ENCODE results near the gene CCDC188. TPM values are rescaled to one million over a fixed set of nuclear protein-coding genes. Genes with fewer than 3 reads are reported as not detected.

CCDC188 gene
- total and polyA plus RNA-seq, 9 of the 15 experiments (the other 6 are each of a cell fraction or from before 2014, with no cell fraction given) = not detected

DNA sequence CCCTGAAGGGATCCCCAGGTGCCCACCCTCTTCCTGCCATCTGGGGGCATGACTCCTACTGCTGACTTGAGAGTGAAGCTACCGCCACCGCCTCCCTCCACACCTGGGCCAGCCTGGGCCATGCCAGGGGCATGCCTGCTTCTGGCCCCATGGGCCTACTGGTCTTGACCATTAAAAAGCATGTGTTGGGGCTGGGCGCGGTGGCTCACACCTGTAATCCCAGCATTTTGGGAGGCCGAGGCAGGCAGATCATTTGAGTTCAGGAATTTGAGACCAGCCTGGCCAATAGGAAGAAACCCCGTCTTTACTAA lies 37.7 kb upstream of the CCDC188 start (continued):
- TF ChIP-seq, protein P1, sequence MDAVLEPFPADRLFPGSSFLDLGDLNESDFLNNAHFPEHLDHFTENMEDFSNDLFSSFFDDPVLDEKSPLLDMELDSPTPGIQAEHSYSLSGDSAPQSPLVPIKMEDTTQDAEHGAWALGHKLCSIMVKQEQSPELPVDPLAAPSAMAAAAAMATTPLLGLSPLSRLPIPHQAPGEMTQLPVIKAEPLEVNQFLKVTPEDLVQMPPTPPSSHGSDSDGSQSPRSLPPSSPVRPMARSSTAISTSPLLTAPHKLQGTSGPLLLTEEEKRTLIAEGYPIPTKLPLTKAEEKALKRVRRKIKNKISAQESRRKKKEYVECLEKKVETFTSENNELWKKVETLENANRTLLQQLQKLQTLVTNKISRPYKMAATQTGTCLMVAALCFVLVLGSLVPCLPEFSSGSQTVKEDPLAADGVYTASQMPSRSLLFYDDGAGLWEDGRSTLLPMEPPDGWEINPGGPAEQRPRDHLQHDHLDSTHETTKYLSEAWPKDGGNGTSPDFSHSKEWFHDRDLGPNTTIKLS (IDR thresholded peaks at IDR 0.05; ENCODE audit: borderline replicate concordance, low read depth) = no peak
- TF ChIP-seq ZNF584 (CRISPR knock-in tag; IDR thresholded peaks at IDR 0.05; ENCODE audit: low read depth) (no peak), MYC (IDR thresholded peaks at IDR 0.05; ENCODE audit: low read depth, low read length) (no peak), MYC (CRISPR knock-in tag; IDR thresholded peaks at IDR 0.05; ENCODE audit: borderline replicate concordance, low read depth) (no peak), CREB1 (IDR thresholded peaks at IDR 0.05) (no peak), CREB1 (CRISPR knock-in tag; IDR thresholded peaks at IDR 0.05) (no peak), TEAD4 (IDR thresholded peaks at IDR 0.05; ENCODE audit: low read length) (no peak), TEAD4 (CRISPR knock-in tag; IDR thresholded peaks at IDR 0.05; ENCODE audit: borderline replicate concordance) (0 out of 2 replicates have a peak, but pooled peaks have one; percentile 66), RHOXF2B (CRISPR knock-in tag; conservative IDR thresholded peaks at IDR 0.05) (no peak)
- TF ChIP-seq, protein P2, sequence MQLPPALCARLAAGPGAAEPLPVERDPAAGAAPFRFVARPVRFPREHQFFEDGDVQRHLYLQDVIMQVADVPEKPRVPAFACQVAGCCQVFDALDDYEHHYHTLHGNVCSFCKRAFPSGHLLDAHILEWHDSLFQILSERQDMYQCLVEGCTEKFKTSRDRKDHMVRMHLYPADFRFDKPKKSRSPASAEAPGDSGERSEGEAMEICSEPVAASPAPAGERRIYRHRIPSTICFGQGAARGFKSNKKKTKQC (CRISPR knock-in tag; IDR thresholded peaks at IDR 0.05) = 0 out of 2 replicates have a peak, but pooled peaks have one; percentile 19
- TF ChIP-seq, protein P3, sequence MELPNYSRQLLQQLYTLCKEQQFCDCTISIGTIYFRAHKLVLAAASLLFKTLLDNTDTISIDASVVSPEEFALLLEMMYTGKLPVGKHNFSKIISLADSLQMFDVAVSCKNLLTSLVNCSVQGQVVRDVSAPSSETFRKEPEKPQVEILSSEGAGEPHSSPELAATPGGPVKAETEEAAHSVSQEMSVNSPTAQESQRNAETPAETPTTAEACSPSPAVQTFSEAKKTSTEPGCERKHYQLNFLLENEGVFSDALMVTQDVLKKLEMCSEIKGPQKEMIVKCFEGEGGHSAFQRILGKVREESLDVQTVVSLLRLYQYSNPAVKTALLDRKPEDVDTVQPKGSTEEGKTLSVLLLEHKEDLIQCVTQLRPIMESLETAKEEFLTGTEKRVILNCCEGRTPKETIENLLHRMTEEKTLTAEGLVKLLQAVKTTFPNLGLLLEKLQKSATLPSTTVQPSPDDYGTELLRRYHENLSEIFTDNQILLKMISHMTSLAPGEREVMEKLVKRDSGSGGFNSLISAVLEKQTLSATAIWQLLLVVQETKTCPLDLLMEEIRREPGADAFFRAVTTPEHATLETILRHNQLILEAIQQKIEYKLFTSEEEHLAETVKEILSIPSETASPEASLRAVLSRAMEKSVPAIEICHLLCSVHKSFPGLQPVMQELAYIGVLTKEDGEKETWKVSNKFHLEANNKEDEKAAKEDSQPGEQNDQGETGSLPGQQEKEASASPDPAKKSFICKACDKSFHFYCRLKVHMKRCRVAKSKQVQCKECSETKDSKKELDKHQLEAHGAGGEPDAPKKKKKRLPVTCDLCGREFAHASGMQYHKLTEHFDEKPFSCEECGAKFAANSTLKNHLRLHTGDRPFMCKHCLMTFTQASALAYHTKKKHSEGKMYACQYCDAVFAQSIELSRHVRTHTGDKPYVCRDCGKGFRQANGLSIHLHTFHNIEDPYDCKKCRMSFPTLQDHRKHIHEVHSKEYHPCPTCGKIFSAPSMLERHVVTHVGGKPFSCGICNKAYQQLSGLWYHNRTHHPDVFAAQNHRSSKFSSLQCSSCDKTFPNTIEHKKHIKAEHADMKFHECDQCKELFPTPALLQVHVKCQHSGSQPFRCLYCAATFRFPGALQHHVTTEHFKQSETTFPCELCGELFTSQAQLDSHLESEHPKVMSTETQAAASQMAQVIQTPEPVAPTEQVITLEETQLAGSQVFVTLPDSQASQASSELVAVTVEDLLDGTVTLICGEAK (IDR thresholded peaks at IDR 0.05) = no peak
- TF ChIP-seq, protein P3 (CRISPR knock-in tag; IDR thresholded peaks at IDR 0.05) = no peak
- TF ChIP-seq, protein P4, sequence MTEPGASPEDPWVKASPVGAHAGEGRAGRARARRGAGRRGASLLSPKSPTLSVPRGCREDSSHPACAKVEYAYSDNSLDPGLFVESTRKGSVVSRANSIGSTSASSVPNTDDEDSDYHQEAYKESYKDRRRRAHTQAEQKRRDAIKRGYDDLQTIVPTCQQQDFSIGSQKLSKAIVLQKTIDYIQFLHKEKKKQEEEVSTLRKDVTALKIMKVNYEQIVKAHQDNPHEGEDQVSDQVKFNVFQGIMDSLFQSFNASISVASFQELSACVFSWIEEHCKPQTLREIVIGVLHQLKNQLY (CRISPR knock-in tag; conservative IDR thresholded peaks at IDR 0.05) = no peak
- TF ChIP-seq, protein P5, sequence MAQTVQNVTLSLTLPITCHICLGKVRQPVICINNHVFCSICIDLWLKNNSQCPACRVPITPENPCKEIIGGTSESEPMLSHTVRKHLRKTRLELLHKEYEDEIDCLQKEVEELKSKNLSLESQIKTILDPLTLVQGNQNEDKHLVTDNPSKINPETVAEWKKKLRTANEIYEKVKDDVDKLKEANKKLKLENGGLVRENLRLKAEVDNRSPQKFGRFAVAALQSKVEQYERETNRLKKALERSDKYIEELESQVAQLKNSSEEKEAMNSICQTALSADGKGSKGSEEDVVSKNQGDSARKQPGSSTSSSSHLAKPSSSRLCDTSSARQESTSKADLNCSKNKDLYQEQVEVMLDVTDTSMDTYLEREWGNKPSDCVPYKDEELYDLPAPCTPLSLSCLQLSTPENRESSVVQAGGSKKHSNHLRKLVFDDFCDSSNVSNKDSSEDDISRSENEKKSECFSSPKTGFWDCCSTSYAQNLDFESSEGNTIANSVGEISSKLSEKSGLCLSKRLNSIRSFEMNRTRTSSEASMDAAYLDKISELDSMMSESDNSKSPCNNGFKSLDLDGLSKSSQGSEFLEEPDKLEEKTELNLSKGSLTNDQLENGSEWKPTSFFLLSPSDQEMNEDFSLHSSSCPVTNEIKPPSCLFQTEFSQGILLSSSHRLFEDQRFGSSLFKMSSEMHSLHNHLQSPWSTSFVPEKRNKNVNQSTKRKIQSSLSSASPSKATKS (CRISPR knock-in tag; IDR thresholded peaks at IDR 0.05) = no peak
